Measurements from ENCODE around the gene TSC2. TPM values are rescaled to one million over a fixed set of nuclear protein-coding genes. Genes with fewer than 3 reads are reported as not detected.
A peak's percentile ranks its signal among the peaks of the same experiment; 100 is the strongest.

The TSC2 gene
- total RNA-seq, 1 experiment from 2014 or later: 134 TPM

- H3K4me1 Mint-ChIP-seq: no peaks in the 10 kb centered on the region
- CTCF ChIA-PET: interaction anchor here (1.1 to 1.8 kb wide), 2 partner anchors 58 to 78 kb away, joined by 3 to 7 read pairs; no protein-coding TSS in a partner anchor
- H3K36me3 Mint-ChIP-seq: no peaks in the 10 kb centered on the region; the same call in 1 of the 2 replicates
- peak overlapping the region; percentile 90 for H3K27ac Mint-ChIP-seq
- H3K27me3 Mint-ChIP-seq (ENCODE audit: low read depth): no peaks in the 10 kb centered on the region
- H3K9me3 Mint-ChIP-seq: no peaks in the 10 kb centered on the region
- no peak overlapping the region for H3K4me3 Mint-ChIP-seq
- no peak for DNase-seq (ENCODE audit: low spot score)
- ATAC-seq: peak; percentile 16; the same call in 1 of the 2 replicates
- no peak for TF ChIP-seq TEAD1 (CRISPR knock-in tag; IDR thresholded peaks at IDR 0.05)
- no peak for TF ChIP-seq TCF7 (CRISPR knock-in tag; IDR thresholded peaks at IDR 0.05; ENCODE audit: low read depth)
- no peak for TF ChIP-seq FOXK1 (CRISPR knock-in tag; IDR thresholded peaks at IDR 0.05)
- TF ChIP-seq CTCF (IDR thresholded peaks at IDR 0.05): no peak
- no peak for TF ChIP-seq ERG (CRISPR knock-in tag; IDR thresholded peaks at IDR 0.05)
- no peak for TF ChIP-seq ZNF263 (CRISPR knock-in tag; IDR thresholded peaks at IDR 0.05; ENCODE audit: low read depth)
- TF ChIP-seq USF2 (CRISPR knock-in tag; IDR thresholded peaks at IDR 0.05): no peak
- TF ChIP-seq IRF1 (CRISPR knock-in tag; IDR thresholded peaks at IDR 0.05): no peak
- POLR2A ChIA-PET: interaction anchor here (0.6 kb wide), 1 partner anchor 56 kb away, joined by 4 read pairs; the partner anchor contains the start of gene NHERF2
Measured at GRCh38 chr16:2082171-2082982, 34.6 kb downstream of the TSC2 start.

- Mint-ChIP-seq H3K27me3 (ENCODE audit: low read depth) (no peaks in the 10 kb centered on the region), H3K36me3 (no peaks in the 10 kb centered on the region; the same call in 1 of the 2 replicates), H3K4me1 (no peaks in the 10 kb centered on the region), H3K4me3 (no peak overlapping the region), H3K27ac (no peak overlapping the region), H3K9me3 (no peaks in the 10 kb centered on the region)
- ChIA-PET CTCF (interaction anchor here (1.8 kb wide), 1 partner anchor 79 kb away, joined by 7 read pairs; no protein-coding TSS in a partner anchor), POLR2A (no interaction called here)
- ATAC-seq: no peak
- DNase-seq (ENCODE audit: low spot score): no peak
- TF ChIP-seq ZNF512 (CRISPR knock-in tag; IDR thresholded peaks at IDR 0.05; ENCODE audit: borderline replicate concordance) (no peak), ZNF532 (CRISPR knock-in tag; IDR thresholded peaks at IDR 0.05; ENCODE audit: borderline replicate concordance) (no peak), FOXP4 (CRISPR knock-in tag; IDR thresholded peaks at IDR 0.05) (no peak), RORB (CRISPR knock-in tag; IDR thresholded peaks at IDR 0.05) (no peak), CREB1 (CRISPR knock-in tag; IDR thresholded peaks at IDR 0.05) (no peak), ZBTB43 (CRISPR knock-in tag; IDR thresholded peaks at IDR 0.05) (no peak)
Measured at GRCh38 chr16:2082983-2083364, 35.2 kb downstream of the TSC2 start.
